Colonic mucosa (tissue), 4 donors: ENCODE data around the gene MXI1. TPM values are rescaled to one million over a fixed set of nuclear protein-coding genes. Genes with fewer than 3 reads are reported as not detected.

ENCODE experiments used
- DNase-seq: peaks from one replicate; pipeline ENCODE4 v3.0.0-alpha.2; 2020
- H3K27ac ChIP-seq: fragments of 200-600 bp; one replicate; pipeline ENCODE4 v1.8.0; 2021
- H3K27me3 ChIP-seq: fragments of 200-600 bp; one replicate; pipeline ENCODE4 v1.8.0; 2021
- H3K36me3 ChIP-seq: fragments of 200-600 bp; one replicate; pipeline ENCODE4 v1.8.0; 2021
- H3K4me1 ChIP-seq: fragments of 200-600 bp; one replicate; pipeline ENCODE4 v1.8.0; 2021; ENCODE audit warnings: mild to moderate bottlenecking
- H3K4me3 ChIP-seq: fragments of 200-600 bp; one replicate; pipeline ENCODE4 v1.8.0; 2021
- H3K9ac ChIP-seq, 2 donors: one replicate each; pipeline ENCODE4 v1.7.0; 2013; ENCODE audit warnings: control low read depth in 2 of 2, low read depth in 2 of 2, low read length in 2 of 2
- H3K9me3 ChIP-seq: fragments of 200-600 bp; one replicate; pipeline ENCODE4 v1.8.0; 2021
- intact Hi-C: fragments of 100-400 bp; cut with DNase I; formaldehyde crosslinking; loops from one replicate; pipeline ENCODE4 v1.14.1; 2022
- total RNA-seq, 2 donors: library from RNA; stranded (reverse); fragmentation: NEBNext Ultra II Directional in 1 of 2; extraction: Animal tissue kit (Norgen Biotek cat#: 25700) in 1 of 2; gene quantifications; one replicate each; pipeline ENCODE4 v1.2.1, GENCODE V29; 2021
- TF ChIP-seq, protein P1 (sequence below): fragments of 200-600 bp; IDR thresholded peaks from one replicate; pipeline ENCODE4 v1.8.0; 2022; ENCODE audit warnings: antibody characterized with exemption, mild to moderate bottlenecking
- donor health status: healthy.
- donor health status: DM: no; HTN: no; CAD: no.
- donor health status: DM: no; HTN: no; CAD: no.

Gene MXI1
- total RNA-seq, 2 donors from 2014 or later = 58.0 to 304 TPM

DNA sequence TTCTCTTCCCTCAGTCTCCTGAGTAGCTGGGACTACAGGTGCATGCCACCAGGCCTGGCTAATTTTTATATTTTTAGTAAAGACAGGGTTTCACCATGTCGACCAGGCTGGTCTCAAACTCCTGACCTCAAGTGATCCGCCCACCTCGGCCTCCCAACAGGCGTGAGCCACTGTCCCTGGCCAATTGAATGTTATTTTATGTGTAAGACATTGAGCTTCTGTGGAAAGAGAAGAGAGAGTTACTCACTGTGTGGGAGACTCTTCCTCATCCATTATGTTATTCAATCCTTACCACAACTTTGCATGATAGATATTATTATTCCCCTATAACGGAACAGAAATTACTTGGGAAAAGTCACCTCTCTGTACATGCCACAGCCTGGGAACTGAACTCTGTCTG is 32.6 kb upstream of the MXI1 start:
- Histone ChIP-seq H3K36me3 (no peaks in the 10 kb centered on the region), H3K9me3 (no peaks in the 10 kb centered on the region), H3K9ac (no peak overlapping the region), H3K4me1 (peaks cover 7% of the 10 kb centered on the region), H3K27ac (no peak overlapping the region), H3K27me3 (no peaks in the 10 kb centered on the region), H3K4me3 (no peak overlapping the region)
- intact Hi-C loops = no loop called here
- DNase-seq = no peak
- TF ChIP-seq, protein P1, sequence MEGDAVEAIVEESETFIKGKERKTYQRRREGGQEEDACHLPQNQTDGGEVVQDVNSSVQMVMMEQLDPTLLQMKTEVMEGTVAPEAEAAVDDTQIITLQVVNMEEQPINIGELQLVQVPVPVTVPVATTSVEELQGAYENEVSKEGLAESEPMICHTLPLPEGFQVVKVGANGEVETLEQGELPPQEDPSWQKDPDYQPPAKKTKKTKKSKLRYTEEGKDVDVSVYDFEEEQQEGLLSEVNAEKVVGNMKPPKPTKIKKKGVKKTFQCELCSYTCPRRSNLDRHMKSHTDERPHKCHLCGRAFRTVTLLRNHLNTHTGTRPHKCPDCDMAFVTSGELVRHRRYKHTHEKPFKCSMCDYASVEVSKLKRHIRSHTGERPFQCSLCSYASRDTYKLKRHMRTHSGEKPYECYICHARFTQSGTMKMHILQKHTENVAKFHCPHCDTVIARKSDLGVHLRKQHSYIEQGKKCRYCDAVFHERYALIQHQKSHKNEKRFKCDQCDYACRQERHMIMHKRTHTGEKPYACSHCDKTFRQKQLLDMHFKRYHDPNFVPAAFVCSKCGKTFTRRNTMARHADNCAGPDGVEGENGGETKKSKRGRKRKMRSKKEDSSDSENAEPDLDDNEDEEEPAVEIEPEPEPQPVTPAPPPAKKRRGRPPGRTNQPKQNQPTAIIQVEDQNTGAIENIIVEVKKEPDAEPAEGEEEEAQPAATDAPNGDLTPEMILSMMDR = no peak

DNA sequence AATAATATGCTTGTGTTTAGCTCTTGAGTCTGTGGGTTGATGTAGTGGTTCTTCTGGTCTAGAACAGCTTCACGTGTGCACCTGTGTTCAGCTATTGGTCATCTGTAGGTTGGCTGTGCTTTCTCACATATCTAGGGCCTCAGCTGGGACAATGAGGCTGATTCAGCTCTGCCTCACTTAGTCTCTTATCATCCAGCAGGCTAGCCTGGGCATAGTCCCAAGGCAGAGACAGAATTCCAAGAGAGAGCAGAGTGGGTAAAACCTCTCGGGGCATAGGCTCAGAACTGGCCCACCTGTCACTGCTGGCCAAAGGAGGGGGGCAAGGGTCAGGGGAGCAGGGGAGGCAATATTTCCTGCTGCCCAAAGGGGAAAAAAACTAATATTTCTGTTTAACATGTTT is 32.0 kb upstream of the MXI1 start:
- Histone ChIP-seq H3K9ac (no peak overlapping the region), H3K4me3 (no peak overlapping the region), H3K36me3 (no peaks in the 10 kb centered on the region), H3K27ac (no peak overlapping the region), H3K4me1 (peaks cover 3% of the 10 kb centered on the region), H3K9me3 (no peaks in the 10 kb centered on the region), H3K27me3 (no peaks in the 10 kb centered on the region)
- DNase-seq = no peak
- intact Hi-C loops = no loop called here
- TF ChIP-seq, protein P1 = no peak

DNA sequence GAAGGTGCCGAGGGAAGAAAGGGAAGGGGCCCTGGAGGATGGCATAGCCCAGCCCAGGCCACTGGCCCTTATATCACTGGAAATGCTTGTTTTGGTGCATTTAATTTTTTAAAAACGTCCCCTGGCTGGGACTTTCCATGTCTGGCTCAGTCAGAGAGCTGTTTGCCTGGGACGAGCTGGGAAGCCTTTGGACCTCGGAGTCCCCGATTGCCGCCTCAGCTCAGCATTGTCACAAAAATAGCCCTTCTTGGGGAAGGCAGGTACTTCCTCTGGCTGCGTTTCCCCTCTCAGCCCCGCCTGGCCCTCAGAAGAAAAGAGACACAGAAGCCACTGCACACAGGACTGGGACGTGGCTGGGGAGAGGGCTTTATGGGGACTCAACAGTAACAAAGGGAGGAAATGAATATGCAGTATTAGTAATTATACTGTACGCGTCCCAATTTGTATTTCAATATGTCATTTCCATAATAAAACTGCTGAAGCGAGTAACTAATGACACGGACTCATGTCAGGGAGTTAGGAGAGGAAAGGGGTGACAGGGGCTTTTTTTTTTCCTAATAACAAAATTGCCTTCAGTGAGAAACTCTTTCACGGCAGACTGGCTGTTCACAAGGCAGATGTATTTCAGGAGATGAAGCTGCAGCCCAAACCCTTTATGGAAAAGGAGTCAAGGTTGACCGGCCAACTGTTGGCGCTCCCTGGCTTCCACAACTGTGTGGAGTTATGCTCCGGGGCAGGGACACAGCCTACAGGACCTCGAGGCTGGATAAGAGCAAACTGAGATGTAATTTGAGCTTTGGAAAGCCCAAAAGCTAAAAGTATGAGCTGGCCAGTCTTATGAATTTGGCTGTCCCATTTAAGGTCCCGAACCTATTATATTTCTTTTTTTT is 31.0 kb upstream of the MXI1 start:
- Histone ChIP-seq H3K9ac (no peak overlapping the region), H3K27ac (no peak overlapping the region), H3K9me3 (no peaks in the 10 kb centered on the region), H3K27me3 (no peaks in the 10 kb centered on the region), H3K4me3 (no peak overlapping the region), H3K36me3 (no peaks in the 10 kb centered on the region), H3K4me1 (no peaks in the 10 kb centered on the region)
- TF ChIP-seq, protein P1 = no peak
- intact Hi-C loops = no loop called here
- no peak for DNase-seq

DNA sequence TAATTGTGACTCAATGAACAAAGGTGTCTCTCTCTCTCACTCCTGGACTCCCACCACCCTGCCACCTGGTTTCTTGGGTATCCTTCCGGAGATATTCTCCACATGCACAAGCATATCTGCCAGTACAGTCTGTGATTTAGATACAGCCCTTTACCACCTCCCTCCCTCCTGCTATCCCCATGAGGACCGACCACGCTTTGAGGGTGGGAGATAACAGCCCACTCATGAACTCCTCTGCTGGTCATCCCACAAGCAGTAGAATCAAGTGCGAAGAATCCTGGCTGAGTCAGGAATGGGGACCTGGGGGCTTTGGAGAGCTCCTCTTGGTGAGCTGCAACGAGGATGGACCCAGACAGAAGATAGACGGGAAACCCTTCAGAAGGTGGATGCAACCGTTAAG is 28.2 kb upstream of the MXI1 start:
- no peak overlapping the region for H3K27ac ChIP-seq
- H3K36me3 ChIP-seq = no peaks in the 10 kb centered on the region
- H3K4me1 ChIP-seq = no peaks in the 10 kb centered on the region
- H3K9me3 ChIP-seq = no peaks in the 10 kb centered on the region
- no peaks in the 10 kb centered on the region for H3K27me3 ChIP-seq
- TF ChIP-seq, protein P1 = no peak
- H3K9ac ChIP-seq = no peak overlapping the region
- no peak overlapping the region for H3K4me3 ChIP-seq
- no peak for DNase-seq
- intact Hi-C loops = no loop called here

DNA sequence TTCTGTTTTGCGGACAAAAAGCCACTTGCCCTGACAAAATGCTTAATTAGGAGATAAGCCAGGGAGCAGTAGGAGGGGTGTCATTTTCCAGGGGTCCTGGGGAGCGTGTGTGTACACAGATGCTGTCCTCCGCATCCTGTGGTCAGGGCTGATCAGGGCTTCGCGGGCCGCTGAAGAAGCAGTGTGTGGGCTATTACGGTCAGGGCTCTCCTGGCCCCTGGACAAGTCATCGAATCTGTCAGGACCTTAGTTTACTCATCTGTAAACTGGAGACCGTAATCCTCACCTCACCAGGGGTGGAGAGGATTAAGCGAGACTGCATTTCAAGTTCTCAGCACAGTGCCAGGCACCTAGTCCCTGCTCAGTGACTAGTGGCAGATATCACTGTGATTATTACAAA is 26.0 kb upstream of the MXI1 start:
- H3K27me3 ChIP-seq = no peaks in the 10 kb centered on the region
- TF ChIP-seq, protein P1 = no peak
- no peaks in the 10 kb centered on the region for H3K4me1 ChIP-seq
- no peaks in the 10 kb centered on the region for H3K9me3 ChIP-seq
- H3K4me3 ChIP-seq = no peak overlapping the region
- intact Hi-C loops = no loop called here
- DNase-seq = no peak
- H3K9ac ChIP-seq = no peak overlapping the region
- H3K36me3 ChIP-seq = no peaks in the 10 kb centered on the region
- no peak overlapping the region for H3K27ac ChIP-seq
